Right atrium auricular region (tissue), 2 donors: Measurements from ENCODE around the gene GATA5. TPM values are rescaled to one million over a fixed set of nuclear protein-coding genes. Genes with fewer than 3 reads are reported as not detected.

ENCODE experiments used
- DNase-seq: peaks from one replicate; pipeline ENCODE4 v3.0.0-alpha.2; 2019; ENCODE audit warnings: low spot score
- H3K27ac ChIP-seq, 2 donors: fragments of 200-600 bp; sonication (generic); 1 replicate in 1 of 2; 2 replicates in 1 of 2; pipeline ENCODE4 v1.5.1; 2016 to 2019
- H3K27me3 ChIP-seq, 2 donors: fragments of 200-600 bp; sonication (generic); one replicate each; pipeline versions ENCODE4 v1.5.1 to v1.6.0; 2017 to 2019
- H3K36me3 ChIP-seq: fragments of 200-600 bp; sonication (generic); one replicate; pipeline ENCODE4 v1.5.1; 2016
- H3K4me1 ChIP-seq, 2 donors: fragments of 200-600 bp; sonication (generic); one replicate each; pipeline versions ENCODE4 v1.5.1 to v1.6.0; 2017 to 2019
- H3K4me3 ChIP-seq, 2 donors: fragments of 200-600 bp; sonication (generic); 1 replicate in 1 of 2; 2 replicates in 1 of 2; pipeline ENCODE4 v1.5.1; 2017 to 2019; ENCODE audit warnings: mild to moderate bottlenecking in 1 of 2, moderate library complexity in 1 of 2
- H3K9me3 ChIP-seq, 2 donors: fragments of 200-600 bp; sonication (generic); one replicate each; pipeline ENCODE4 v1.5.1; 2019
- CTCF ChIP-seq, 2 donors: fragments of 200-600 bp; sonication (generic); IDR thresholded peaks; one replicate each; pipeline ENCODE4 v1.5.1; 2019; ENCODE audit warnings: antibody characterized with exemption in 2 of 2
- total RNA-seq, 2 donors: library from RNA; depleted of rRNA; stranded (reverse); fragments of >200 nt; gene quantifications; one replicate each; pipeline ENCODE4 v1.1.0, GENCODE V29; 2016

GATA5 gene
- total RNA-seq, 2 donors from 2014 or later = 6.9 to 9.6 TPM

- Histone ChIP-seq H3K27me3 (no peaks in the 10 kb centered on the region), H3K27ac (no peak overlapping the region), H3K4me1 (peaks cover 0 to 7% of the 10 kb centered on the region in 2 donors), H3K36me3 (no peaks in the 10 kb centered on the region), H3K9me3 (no peaks in the 10 kb centered on the region), H3K4me3 (no peak overlapping the region)
- DNase-seq = no peak
- TF ChIP-seq CTCF (IDR thresholded peaks at IDR 0.05) = no peak
Measured at GRCh38 chr20:62519826-62520225, 44.0 kb upstream of the GATA5 start.

- DNase-seq = no peak
Measured at GRCh38 chr20:62518911-62519310, 43.1 kb upstream of the GATA5 start.

GRCh38 chr20:62517901-62518610 is 42.3 kb upstream of the GATA5 start:
- Histone ChIP-seq H3K27me3 (no peaks in the 10 kb centered on the region), H3K27ac (peak overlapping the region; percentile 62 to 70), H3K4me1 (peaks cover 0 to 7% of the 10 kb centered on the region in 2 donors), H3K36me3 (no peaks in the 10 kb centered on the region), H3K4me3 (no peak overlapping the region), H3K9me3 (no peaks in the 10 kb centered on the region)
- no peak for TF ChIP-seq CTCF (IDR thresholded peaks at IDR 0.05)
- DNase-seq = no peak

More at GRCh38 chr20:62518911-62519310, 43.1 kb upstream of the GATA5 start:
- no peaks in the 10 kb centered on the region for H3K36me3 ChIP-seq
- H3K27ac ChIP-seq = peak overlapping the region; percentile 62 to 70
- no peak for TF ChIP-seq CTCF (IDR thresholded peaks at IDR 0.05)
- H3K4me3 ChIP-seq = no peak overlapping the region
- no peaks in the 10 kb centered on the region for H3K27me3 ChIP-seq
- peaks cover 0 to 7% of the 10 kb centered on the region in 2 donors for H3K4me1 ChIP-seq
- no peaks in the 10 kb centered on the region for H3K9me3 ChIP-seq

- Histone ChIP-seq H3K9me3 (no peaks in the 10 kb centered on the region), H3K27me3 (no peaks in the 10 kb centered on the region), H3K4me1 (peaks cover 0 to 16% of the 10 kb centered on the region in 2 donors), H3K27ac (no peak overlapping the region), H3K4me3 (no peak overlapping the region), H3K36me3 (no peaks in the 10 kb centered on the region)
- DNase-seq = no peak
- TF ChIP-seq CTCF (IDR thresholded peaks at IDR 0.05) = no peak
Measured at GRCh38 chr20:62517168-62517567, 41.4 kb upstream of the GATA5 start.

- no peaks in the 10 kb centered on the region for H3K27me3 ChIP-seq
- H3K27ac ChIP-seq = no peak overlapping the region
- peak in 1 of 2 donors; percentile 48 for TF ChIP-seq CTCF (IDR thresholded peaks at IDR 0.05)
- H3K9me3 ChIP-seq = no peaks in the 10 kb centered on the region
- H3K4me1 ChIP-seq = peaks cover 0 to 24% of the 10 kb centered on the region in 2 donors
- no peak for DNase-seq
- H3K4me3 ChIP-seq = no peak overlapping the region
- no peaks in the 10 kb centered on the region for H3K36me3 ChIP-seq
Measured at GRCh38 chr20:62516338-62516737, 40.5 kb upstream of the GATA5 start.

GRCh38 chr20:62515826-62516225 is 40.0 kb upstream of the GATA5 start:
- no peak for TF ChIP-seq CTCF (IDR thresholded peaks at IDR 0.05)
- peaks cover 0 to 24% of the 10 kb centered on the region in 2 donors for H3K4me1 ChIP-seq

More at GRCh38 chr20:62515826-62516225, 40.0 kb upstream of the GATA5 start:
- H3K27me3 ChIP-seq = no peaks in the 10 kb centered on the region
- DNase-seq = no peak
- H3K27ac ChIP-seq = no peak overlapping the region
- H3K36me3 ChIP-seq = no peaks in the 10 kb centered on the region
- no peaks in the 10 kb centered on the region for H3K9me3 ChIP-seq
- no peak overlapping the region for H3K4me3 ChIP-seq
